A673 (cell line): Measurements from ENCODE around the gene DGKD.

Source experiments
- EZH2 ChIP-seq: fragments of 200-600 bp; sonication (generic); IDR thresholded peaks from 2 replicates; pipeline ENCODE4 v1.6.1; 2017; ENCODE audit warnings: borderline replicate concordance, low read depth, mild to moderate bottlenecking, mixed read lengths, antibody characterized with exemption, low read length; ENCODE audit not compliant: poor library complexity, severe bottlenecking
- TF ChIP-seq, protein P1 (sequence below): fragments of 300-800, 200-600 bp; sonication (generic); conservative IDR thresholded peaks from 2 replicates; pipeline ENCODE4 v1.5.1; 2017; ENCODE audit warnings: low read depth, mild to moderate bottlenecking, antibody characterized with exemption, low read length, moderate library complexity, mixed read lengths

- TF ChIP-seq, protein P1, sequence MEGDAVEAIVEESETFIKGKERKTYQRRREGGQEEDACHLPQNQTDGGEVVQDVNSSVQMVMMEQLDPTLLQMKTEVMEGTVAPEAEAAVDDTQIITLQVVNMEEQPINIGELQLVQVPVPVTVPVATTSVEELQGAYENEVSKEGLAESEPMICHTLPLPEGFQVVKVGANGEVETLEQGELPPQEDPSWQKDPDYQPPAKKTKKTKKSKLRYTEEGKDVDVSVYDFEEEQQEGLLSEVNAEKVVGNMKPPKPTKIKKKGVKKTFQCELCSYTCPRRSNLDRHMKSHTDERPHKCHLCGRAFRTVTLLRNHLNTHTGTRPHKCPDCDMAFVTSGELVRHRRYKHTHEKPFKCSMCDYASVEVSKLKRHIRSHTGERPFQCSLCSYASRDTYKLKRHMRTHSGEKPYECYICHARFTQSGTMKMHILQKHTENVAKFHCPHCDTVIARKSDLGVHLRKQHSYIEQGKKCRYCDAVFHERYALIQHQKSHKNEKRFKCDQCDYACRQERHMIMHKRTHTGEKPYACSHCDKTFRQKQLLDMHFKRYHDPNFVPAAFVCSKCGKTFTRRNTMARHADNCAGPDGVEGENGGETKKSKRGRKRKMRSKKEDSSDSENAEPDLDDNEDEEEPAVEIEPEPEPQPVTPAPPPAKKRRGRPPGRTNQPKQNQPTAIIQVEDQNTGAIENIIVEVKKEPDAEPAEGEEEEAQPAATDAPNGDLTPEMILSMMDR = no peak
- no peak for TF ChIP-seq EZH2
Observed at GRCh38 chr2:233456934-233457333, 102.6 kb downstream of the DGKD start.
